ENCODE results near the gene ERBB4. TPM values are rescaled to one million over a fixed set of nuclear protein-coding genes. Genes with fewer than 3 reads are reported as not detected.

ERBB4 gene
- total RNA-seq, 4 donors from 2014 or later = 0.59 to 1.5 (median 0.83) TPM

DNA sequence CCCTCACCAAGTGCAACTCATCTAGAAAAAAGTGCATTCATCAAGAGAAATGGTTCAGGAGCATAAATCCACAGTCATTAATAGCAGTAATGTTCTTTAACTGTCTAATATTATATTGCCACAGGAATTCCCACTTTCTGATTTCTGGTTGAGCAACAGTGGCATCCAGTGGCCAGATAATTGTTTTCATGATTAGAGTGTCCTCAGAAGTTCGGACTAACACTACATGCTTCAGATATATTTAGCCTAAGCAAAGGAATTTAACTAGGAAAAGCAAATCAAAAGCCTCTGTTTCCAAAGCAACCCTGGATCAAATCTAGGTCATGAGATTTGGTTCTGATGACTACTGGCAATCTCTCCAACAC lies 9.8 kb upstream of the ERBB4 start:
- no peak for TF ChIP-seq POLR2A (IDR thresholded peaks at IDR 0.05)
- TF ChIP-seq, protein P1, sequence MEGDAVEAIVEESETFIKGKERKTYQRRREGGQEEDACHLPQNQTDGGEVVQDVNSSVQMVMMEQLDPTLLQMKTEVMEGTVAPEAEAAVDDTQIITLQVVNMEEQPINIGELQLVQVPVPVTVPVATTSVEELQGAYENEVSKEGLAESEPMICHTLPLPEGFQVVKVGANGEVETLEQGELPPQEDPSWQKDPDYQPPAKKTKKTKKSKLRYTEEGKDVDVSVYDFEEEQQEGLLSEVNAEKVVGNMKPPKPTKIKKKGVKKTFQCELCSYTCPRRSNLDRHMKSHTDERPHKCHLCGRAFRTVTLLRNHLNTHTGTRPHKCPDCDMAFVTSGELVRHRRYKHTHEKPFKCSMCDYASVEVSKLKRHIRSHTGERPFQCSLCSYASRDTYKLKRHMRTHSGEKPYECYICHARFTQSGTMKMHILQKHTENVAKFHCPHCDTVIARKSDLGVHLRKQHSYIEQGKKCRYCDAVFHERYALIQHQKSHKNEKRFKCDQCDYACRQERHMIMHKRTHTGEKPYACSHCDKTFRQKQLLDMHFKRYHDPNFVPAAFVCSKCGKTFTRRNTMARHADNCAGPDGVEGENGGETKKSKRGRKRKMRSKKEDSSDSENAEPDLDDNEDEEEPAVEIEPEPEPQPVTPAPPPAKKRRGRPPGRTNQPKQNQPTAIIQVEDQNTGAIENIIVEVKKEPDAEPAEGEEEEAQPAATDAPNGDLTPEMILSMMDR (IDR thresholded peaks at IDR 0.05) = no peak
- no peak for DNase-seq (ENCODE audit: low spot score in 2 of 2)
- 18 to 27% methylated on average over 1 of the region's 1 CpG for WGBS, 2 donors
- intact Hi-C loops (cut with DNase I; ENCODE audit: low total_unique reads) = no loop called here
- no peak overlapping the region for H3K4me3 ChIP-seq (ENCODE audit: low read depth, poor library complexity, severe bottlenecking)

DNA sequence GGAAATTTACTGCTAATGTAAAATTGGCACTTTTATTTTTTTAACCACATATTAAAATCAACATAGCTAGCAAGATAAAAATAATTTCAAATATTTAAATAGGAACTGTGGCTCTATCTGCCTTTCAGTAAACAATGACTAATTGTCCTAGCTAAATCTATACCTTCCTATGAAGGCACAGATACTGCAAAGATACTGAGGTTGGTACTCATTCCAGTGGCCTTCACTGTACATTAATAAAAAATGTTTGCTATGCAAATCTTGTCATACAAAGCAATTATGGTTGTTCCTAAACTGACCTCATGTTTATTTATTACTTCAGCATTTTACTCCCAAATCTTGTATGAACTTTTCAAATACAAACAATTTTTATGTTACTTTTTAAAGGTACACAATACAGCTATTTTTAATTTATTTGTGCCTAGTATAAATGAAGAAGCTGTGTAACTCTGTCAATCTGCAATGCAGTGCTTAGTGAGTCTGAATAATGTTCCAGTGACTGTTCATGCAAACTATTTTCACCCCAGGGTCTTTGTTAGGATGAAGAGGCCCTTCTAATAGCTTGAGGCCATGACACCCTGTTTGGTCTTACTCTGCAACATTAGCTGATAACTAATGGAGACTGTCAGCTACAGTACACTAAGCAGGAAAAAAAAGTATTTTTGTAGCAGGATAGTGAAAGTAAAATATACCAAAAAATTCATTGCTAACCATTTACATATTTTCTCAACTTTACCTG lies 9.3 kb upstream of the ERBB4 start:
- no peak for DNase-seq (ENCODE audit: low spot score in 2 of 2)
- intact Hi-C loops (cut with DNase I; ENCODE audit: low total_unique reads) = no loop called here
- TF ChIP-seq POLR2A (IDR thresholded peaks at IDR 0.05) = no peak
- no peak overlapping the region for H3K4me3 ChIP-seq (ENCODE audit: low read depth, poor library complexity, severe bottlenecking)

DNA sequence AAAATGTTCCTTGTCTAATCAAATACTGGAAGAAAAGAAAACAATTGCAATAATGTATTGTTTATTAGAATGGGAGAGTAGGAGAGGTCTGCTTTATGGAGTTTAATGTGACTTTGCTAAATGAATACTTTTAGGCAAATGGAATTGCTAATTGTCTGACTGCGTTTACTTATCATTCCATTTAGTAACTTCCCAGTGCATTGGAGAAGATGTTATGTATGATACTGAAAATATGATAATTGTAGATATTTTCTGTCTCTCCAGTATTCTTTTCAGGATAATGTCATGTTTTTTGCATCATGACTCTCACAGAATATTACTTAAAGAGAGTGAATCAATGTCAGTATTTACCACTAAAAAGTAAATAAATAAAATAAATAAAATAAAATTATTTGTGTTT lies 8.1 kb upstream of the ERBB4 start:
- 93 to 98% methylated on average over 1 of the region's 1 CpG for WGBS, 2 donors
- no peak for DNase-seq (ENCODE audit: low spot score in 2 of 2)
- intact Hi-C loops (cut with DNase I; ENCODE audit: low total_unique reads) = no loop called here
- no peak overlapping the region for H3K4me3 ChIP-seq (ENCODE audit: low read depth, poor library complexity, severe bottlenecking)
- TF ChIP-seq, protein P1 (IDR thresholded peaks at IDR 0.05) = no peak
- no peak for TF ChIP-seq POLR2A (IDR thresholded peaks at IDR 0.05)

DNA sequence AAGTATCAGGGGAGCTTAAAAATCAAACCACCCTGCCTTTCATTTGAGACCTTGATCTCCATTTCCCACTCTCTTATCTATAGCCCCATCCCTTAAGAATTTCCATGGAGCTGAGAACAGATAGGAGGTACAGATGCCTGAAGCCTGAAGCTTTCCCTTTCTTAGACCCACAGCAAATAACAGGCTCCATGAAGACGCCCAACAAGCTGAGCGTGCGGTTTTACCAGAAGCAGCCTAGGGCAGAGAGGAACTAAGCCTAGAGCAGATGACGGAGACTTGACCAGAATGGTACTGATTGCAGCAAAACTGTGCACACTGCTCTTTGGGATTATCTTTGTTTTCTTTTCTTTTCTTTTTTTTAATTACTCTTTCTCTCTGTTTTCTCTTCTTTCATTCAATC lies 1.7 kb upstream of the ERBB4 start:
- DNase-seq (ENCODE audit: low spot score in 2 of 2) = no peak
- no peak overlapping the region for H3K4me3 ChIP-seq (ENCODE audit: low read depth, poor library complexity, severe bottlenecking)
- intact Hi-C loops (cut with DNase I; ENCODE audit: low total_unique reads) = no loop called here
- WGBS, 2 donors = 79 to 82% methylated on average over 4 of the region's 4 CpGs
- no peak for TF ChIP-seq POLR2A (IDR thresholded peaks at IDR 0.05)
- TF ChIP-seq, protein P1 (IDR thresholded peaks at IDR 0.05) = no peak

DNA sequence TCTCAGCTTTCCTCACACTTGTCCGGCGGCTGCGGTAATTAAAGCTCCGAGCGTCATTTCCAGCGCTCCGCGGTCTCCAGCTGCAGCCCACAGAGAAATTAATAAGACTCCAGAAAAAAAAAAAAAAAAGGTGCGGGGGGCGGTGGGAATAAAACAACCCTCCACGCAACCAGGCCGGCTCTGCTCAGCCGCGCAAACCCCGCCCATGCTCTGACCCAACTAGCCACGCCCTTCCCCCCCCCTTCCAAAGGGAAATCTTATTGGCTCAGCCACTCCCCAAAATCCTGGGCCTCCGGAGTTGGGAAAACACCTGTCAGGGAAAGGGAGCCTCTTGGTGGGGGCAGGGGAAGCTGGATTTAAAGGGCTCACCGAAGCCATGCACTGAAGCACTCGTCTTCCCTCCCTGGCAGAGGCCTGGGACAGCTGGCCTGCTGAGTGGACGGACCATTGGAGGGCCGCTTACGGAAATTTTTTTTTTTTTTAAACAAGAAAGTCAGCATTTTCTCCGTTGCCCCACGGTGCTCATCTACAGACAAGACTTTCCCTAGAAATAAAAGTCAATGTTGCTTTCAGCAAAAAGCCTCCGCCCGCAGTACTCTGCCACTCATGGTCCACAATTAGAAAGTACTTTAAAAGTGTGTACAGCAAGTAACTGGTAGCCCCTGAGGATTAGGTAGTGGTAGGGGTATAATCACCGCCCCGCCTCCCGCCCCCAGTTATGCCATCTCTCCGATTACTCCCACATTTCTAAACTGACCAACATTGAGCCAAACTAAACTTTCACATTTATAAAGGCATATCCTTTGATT lies 674 bp upstream of the ERBB4 start:
- peak overlapping the region; percentile 39 for H3K4me3 ChIP-seq (ENCODE audit: low read depth, poor library complexity, severe bottlenecking)
- TF ChIP-seq, protein P1 (IDR thresholded peaks at IDR 0.05) = no peak
- TF ChIP-seq POLR2A (IDR thresholded peaks at IDR 0.05) = no peak
- intact Hi-C loops (cut with DNase I; ENCODE audit: low total_unique reads) = no loop called here
- peak; percentile 30 to 81 for DNase-seq (ENCODE audit: low spot score in 2 of 2)
- WGBS, 2 donors = 21 to 24% methylated on average over 30 of the region's 30 CpGs

DNA sequence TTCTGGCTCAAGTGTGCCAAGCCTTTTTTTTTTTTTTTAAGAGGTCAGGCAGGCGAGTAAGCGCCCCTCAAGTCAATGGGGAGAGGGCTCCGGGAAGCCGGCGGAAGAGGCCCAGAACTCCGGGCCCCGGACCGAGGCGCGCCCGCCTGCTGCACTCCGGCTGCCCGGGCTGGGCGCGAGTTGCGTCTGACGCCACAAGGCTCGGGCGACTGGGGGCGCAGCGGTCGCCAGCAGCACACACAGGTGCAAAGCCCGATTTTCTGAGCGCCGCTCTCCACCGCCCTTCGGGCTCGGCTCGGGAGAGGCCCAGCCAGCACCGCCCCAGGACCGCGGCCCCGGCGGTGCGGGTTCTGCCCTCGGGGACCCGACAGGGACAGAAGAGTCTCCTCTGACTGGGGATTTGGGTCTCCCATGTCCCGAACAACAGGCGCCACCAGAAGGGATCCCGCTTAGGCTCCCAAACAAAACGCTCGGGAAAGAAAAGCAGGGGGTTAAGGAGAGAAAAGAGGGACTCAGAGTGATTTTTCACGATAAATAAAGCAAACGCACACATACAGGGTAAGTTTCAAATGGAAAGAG lies 787 bp downstream of the ERBB4 start:
- TF ChIP-seq POLR2A (IDR thresholded peaks at IDR 0.05) = no peak
- TF ChIP-seq, protein P1 (IDR thresholded peaks at IDR 0.05) = no peak
- intact Hi-C loops (cut with DNase I; ENCODE audit: low total_unique reads) = no loop called here
- DNase-seq (ENCODE audit: low spot score in 2 of 2) = peak in 1 of 2 donors; percentile 82
- 1% methylated on average over 12 to 14 of the region's 44 CpGs for WGBS, 2 donors
- peak overlapping the region; percentile 3 for H3K4me3 ChIP-seq (ENCODE audit: low read depth, poor library complexity, severe bottlenecking)

All from lower leg skin (tissue), 4 donors.